ENCODE measurements around the gene BPI. TPM values are rescaled to one million over a fixed set of nuclear protein-coding genes. Genes with fewer than 3 reads are reported as not detected.

Gene BPI
- total RNA-seq, 1 experiment from 2014 or later: not detected

DNA sequence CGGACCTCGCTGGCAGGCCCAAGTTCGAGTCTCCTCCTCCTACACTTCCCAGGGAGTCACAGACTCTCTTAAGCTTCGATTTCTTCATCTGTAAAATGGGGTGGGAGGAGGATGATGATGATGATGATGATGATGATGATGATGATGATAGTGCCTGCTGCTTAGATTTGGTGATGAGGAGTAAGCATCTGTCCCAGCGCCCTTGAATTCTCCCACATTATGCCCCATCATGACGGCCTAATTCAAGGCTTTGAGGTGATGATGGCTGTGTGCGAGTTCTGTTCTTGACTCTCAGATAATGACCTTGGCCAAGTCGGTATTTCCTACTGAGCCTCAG, 42.9 kb upstream of the BPI start:
- no peak overlapping the region for H3K27ac ChIP-seq (ENCODE audit: low read length)
- DNase-seq (ENCODE audit: low read depth, low spot score) (no peak), ATAC-seq (no peak)
- CTCF ChIA-PET: no interaction called here
- no peaks in the 10 kb centered on the region for H3K9me3 ChIP-seq (ENCODE audit: control insufficient read depth, insufficient read depth, low read depth, low read length)
- H3K4me3 ChIP-seq (ENCODE audit: low read depth in 2 of 2, low read length in 2 of 2): no peak overlapping the region
- no TSS peak for BruUV-seq (replicated peaks)
- in situ Hi-C loops (cut with HindIII; ENCODE audit: low pct_unique_long_range_greater_than_20kb, low sequenced_read_pairs): no loop called here
- intact Hi-C loops (cut with micrococcal nuclease; ENCODE audit: unreplicated experiment): no loop called here
- no peak for TF ChIP-seq REST (IDR thresholded peaks at IDR 0.05; ENCODE audit: insufficient read depth in 1 of 2, low read depth in 2 of 2, low read length in 1 of 2)
- no peak for TF ChIP-seq TCF7L2 (IDR thresholded peaks at IDR 0.05; ENCODE audit: low read depth, low read length)
- TF ChIP-seq SIN3A (IDR thresholded peaks at IDR 0.05; ENCODE audit: borderline replicate concordance, insufficient read depth, low read depth, low read length): no peak
- no peak for TF ChIP-seq POLR2AphosphoS5 (IDR thresholded peaks at IDR 0.05; ENCODE audit: low read depth, low read length)
- TF ChIP-seq CTCF (IDR thresholded peaks at IDR 0.05): no peak
- no peaks in the 10 kb centered on the region for H3K4me1 ChIP-seq (ENCODE audit: control insufficient read depth, insufficient read depth, low read length)
- POLR2A ChIA-PET: no interaction called here
- H3K27me3 ChIP-seq (ENCODE audit: control insufficient read depth, insufficient read depth, low read length): peaks cover 2% of the 10 kb centered on the region; the same call in 1 of the 2 replicates
- H3K36me3 ChIP-seq (ENCODE audit: control insufficient read depth, insufficient read depth, low read length): no peaks in the 10 kb centered on the region

DNA sequence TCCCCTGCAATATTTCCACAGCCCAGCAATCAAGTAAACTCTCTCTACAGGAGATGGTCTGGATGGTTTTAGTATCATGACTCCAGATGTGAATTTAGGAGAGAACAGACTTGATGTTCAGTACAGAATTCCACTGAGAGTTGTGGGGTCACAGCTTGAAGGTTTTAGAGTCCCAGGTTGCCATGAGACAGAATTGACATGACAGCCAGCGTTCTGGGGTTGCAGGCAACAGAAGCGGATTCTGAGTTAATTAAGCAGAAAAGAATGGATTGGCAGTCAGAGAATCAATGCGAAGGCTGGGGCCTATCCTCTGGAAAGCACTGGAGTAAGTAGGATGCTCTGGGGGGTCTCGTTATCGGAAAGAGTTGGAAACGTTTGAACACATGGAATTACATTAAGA, 41.0 kb upstream of the BPI start:
- Histone ChIP-seq H3K27ac (ENCODE audit: low read length) (no peak overlapping the region), H3K4me1 (ENCODE audit: control insufficient read depth, insufficient read depth, low read length) (no peaks in the 10 kb centered on the region), H3K9me3 (ENCODE audit: control insufficient read depth, insufficient read depth, low read depth, low read length) (no peaks in the 10 kb centered on the region), H3K4me3 (ENCODE audit: low read depth in 2 of 2, low read length in 2 of 2) (no peak overlapping the region), H3K36me3 (ENCODE audit: control insufficient read depth, insufficient read depth, low read length) (no peaks in the 10 kb centered on the region), H3K27me3 (ENCODE audit: control insufficient read depth, insufficient read depth, low read length) (peaks cover 2% of the 10 kb centered on the region; the same call in 1 of the 2 replicates)
- DNase-seq (ENCODE audit: low read depth, low spot score) (no peak), ATAC-seq (no peak)
- intact Hi-C loops (cut with micrococcal nuclease; ENCODE audit: unreplicated experiment) (no loop called here), in situ Hi-C loops (cut with HindIII; ENCODE audit: low pct_unique_long_range_greater_than_20kb, low sequenced_read_pairs) (no loop called here)
- BruUV-seq (replicated peaks): no TSS peak
- ChIA-PET CTCF (no interaction called here), POLR2A (interaction anchor here (0.6 kb wide), 1 partner anchor 403 kb away, joined by 3 read pairs; no protein-coding TSS in a partner anchor)
- TF ChIP-seq CTCF (IDR thresholded peaks at IDR 0.05): no peak
- TF ChIP-seq POLR2AphosphoS5 (IDR thresholded peaks at IDR 0.05; ENCODE audit: low read depth, low read length): no peak
- TF ChIP-seq TCF7L2 (IDR thresholded peaks at IDR 0.05; ENCODE audit: low read depth, low read length): no peak
- TF ChIP-seq SIN3A (IDR thresholded peaks at IDR 0.05; ENCODE audit: borderline replicate concordance, insufficient read depth, low read depth, low read length): no peak

Measured in Panc1 (cell line).